Measurements from ENCODE around the gene GALNT14.

GALNT14 gene

DNA sequence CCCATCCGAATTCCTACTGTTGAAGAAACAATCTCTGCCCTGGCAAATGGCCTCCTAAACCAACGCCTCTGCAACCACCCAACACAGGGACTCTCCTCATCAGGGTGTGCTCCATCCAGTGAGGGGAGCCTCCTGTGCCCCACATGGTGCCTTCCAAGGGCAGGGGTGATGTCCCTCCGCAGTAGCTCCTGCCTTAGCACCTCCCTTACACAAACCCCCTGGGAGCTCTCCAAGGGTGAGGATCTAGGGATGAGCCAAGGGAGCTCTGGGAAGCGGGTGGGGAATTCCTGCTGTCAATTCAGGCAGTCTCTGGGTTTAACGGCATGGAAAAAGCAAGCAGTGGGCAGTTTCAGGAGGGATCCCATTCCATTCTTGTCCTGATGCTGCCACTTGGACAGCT, 3.8 kb downstream of the GALNT14 start:
- no peak for DNase-seq

- DNase-seq: no peak
Observed at GRCh38 chr2:31132786-31133185, 5.5 kb downstream of the GALNT14 start.

- no peak for DNase-seq
Observed at GRCh38 chr2:31131871-31132270, 6.4 kb downstream of the GALNT14 start.

DNA sequence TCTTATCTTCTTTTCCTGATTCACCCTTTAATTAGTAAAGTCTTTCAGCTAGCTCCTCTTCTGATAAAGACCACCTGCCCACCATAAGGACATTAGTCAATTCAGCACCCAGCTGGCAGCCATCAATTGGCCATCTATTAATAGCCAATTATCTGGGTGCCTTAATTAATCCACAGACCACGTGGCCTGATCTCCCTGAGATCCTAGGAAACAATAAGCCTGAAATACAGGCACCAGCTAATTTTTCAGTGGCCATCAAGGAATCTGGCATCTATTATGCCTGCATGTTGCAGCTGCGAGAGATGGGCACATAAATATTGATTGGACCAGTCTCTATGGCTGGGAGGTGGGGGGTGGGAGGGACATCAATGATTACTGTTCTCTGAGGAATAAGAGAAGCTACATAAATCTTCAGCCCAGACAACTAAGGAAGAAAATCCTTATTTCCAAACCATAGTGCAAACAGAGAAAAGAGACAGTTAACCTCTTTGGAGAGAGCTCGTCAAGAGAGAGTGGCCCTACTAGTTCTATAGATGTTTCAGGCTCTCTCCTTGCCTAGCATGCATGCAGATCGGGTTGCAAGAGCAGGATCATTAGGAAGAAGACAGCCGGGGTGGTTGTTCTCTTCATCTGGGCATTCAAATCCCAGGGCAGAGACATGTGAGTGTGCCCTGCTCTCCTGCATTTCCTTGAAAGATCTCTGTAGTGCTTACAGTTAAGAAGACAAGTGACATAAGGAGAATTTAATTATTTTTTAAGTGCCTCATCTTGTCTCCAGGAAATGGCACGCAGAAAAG, 8.7 kb downstream of the GALNT14 start:
- DNase-seq: no peak

DNA sequence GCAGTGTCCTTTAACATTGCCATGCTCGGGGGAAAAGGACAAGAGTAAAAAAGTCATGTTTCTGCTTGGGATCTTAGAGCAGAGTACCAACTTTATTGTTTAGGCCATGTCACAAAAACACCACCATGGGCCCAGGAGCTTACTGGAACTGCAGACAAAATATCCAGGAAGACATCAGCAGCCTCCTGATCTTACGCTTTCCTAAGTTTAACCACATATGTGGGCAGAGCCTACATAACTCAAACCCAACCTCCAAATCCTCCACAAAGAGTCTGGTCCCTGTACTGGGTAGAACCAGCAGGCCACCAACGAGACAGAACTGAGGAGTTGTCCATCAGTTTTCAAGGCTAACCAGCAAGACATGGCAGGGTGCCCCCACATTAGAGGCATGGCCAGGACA, 10.3 kb downstream of the GALNT14 start:
- no peak for DNase-seq

DNA sequence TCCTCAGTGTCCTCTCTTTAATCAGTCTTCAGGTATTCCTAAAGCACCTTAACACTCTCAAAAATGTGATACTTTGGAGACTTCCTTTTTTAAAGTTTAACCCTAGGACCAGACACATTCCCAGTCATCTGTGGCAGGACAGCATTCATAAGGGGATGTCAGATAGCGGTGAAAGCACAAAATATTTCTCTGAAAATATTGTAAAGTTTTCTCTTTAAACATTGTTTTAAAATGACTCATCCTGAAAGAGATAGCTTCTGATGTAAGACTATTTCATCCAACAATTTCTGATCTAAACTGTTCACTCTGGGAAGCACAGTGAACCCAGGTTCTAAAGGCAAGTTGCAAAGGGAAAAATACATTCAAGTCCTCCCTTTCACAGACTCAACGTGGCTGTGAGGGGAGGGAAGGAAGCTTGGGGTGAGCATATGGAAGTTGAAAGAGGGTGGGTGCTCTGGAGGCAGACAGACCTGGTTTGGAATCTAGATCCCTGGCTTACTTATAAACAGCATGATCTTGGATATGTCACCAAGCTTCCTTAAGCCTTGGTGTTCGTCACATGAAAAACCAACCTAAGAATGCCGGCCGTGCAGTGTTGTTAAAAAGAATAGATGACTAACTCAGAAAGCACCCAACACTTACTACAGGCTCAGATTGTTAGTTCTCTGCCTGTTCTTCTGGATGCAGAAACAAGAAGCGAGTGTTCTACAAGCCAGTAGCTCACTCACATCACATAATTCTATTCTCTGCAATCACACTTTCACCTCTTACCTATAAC, 12.1 kb downstream of the GALNT14 start:
- no peak for DNase-seq

- DNase-seq: no peak
Observed at GRCh38 chr2:31124904-31125303, 13.3 kb downstream of the GALNT14 start.

GRCh38 chr2:31122133-31122532, 16.1 kb downstream of the GALNT14 start:
- no peak for DNase-seq

- no peak for DNase-seq
Observed at GRCh38 chr2:31113765-31114164, 24.5 kb downstream of the GALNT14 start.

GRCh38 chr2:31112544-31112943, 25.7 kb downstream of the GALNT14 start:
- no peak for DNase-seq

DNA sequence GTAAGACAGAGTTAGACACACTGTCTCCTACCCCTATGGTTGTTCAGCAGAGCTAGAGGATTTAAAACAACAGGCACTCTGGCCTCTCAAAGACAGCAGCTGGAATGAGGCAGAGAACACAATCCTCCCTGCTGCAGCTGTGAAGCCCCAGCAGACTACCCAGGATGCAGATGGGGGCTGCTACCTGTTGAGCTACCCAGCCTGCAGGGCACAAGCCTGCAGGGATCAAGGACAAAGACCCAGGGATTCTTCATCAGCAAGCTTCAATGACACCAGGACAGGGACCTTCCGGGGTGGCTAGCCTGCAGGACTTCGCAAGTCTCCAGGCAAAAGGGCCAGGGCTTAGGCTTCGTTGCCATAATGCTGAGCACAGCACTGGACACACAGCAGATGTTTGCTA, 27.2 kb downstream of the GALNT14 start:
- DNase-seq: no peak

GRCh38 chr2:31110431-31110830, 27.8 kb downstream of the GALNT14 start:
- no peak for DNase-seq

GRCh38 chr2:31109633-31110192, 28.5 kb downstream of the GALNT14 start:
- no peak for DNase-seq

- no peak for DNase-seq
Observed at GRCh38 chr2:31108561-31109286, 29.5 kb downstream of the GALNT14 start.

- DNase-seq: no peak
Observed at GRCh38 chr2:31107591-31108300, 30.5 kb downstream of the GALNT14 start.

DNA sequence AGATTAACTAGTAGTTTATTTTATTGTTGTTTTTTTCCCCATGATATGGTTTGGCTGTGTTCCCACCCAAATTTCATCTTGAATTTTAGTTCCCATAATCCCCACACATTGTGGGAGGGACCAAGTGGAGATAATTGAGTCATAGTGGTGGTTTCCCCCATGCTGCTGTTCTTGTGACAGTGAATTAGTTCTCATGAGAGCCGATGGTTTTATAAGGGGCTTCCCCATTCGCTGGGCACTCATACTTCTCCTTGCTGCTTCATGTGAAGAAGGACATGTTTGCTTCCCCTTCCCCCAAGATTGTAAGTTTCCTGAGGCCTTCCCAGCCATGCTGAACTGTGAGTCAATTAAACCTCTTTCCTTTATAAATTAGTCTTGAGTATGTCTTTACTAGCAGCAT, 36.5 kb downstream of the GALNT14 start:
- no peak for DNase-seq

- DNase-seq: no peak
Observed at GRCh38 chr2:31097962-31098613, 40.2 kb downstream of the GALNT14 start.

- DNase-seq: no peak
Observed at GRCh38 chr2:31090188-31090587, 48.1 kb downstream of the GALNT14 start.

DNA sequence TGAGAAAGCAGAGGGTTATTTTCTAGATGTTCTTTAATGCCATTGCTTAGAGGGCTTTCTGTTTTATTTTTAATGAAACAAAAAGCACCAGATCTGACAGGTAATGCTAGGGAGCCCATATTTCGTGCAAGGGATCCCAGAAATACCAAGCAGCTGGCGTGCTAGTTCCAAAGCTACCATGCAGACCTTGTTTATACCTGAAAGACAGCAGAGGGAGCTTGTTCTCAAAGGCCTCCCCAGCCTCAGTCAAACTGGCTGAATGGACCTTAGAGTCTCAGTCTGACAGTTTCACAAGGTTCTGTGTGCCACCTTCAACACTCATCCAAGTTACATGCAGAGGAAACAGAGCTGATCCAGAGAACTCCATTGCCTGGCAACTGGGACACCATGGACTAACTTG, 48.6 kb downstream of the GALNT14 start:
- no peak for DNase-seq

DNA sequence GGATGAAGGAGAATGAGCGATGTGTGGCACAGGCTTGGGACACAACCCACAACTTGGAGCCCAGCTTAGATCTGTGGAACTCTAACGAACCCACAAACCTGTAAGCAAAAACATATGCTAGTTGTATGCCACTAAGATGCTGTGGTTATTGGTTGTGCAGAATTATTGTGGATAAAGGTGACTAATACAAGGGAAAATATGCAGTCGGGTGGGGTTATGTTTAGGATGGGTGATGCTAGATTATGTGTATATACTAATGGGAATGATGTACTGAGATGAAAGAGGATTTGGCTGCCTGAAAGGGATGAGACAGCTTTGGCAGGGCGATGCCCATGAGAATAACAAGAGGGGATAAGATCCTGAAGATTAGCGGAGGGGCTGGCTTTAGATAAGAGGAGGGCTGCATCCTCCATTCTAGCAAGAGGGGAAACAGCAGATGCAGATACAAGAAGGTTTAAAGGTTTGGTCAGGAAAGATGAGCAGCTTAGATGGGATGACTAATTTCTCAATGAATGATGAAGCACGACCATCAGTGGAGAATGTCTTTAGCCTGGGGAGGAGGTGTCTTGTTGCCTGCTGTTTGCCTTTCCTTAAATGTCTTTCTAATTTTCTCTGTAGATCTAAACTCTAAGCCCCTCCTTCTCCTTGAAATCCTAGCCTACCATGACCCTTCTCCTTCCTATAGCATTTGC, 49.6 kb downstream of the GALNT14 start:
- DNase-seq: no peak

GRCh38 chr2:31087491-31087890, 50.7 kb downstream of the GALNT14 start:
- DNase-seq: no peak

GRCh38 chr2:31086590-31086989, 51.6 kb downstream of the GALNT14 start:
- DNase-seq: no peak

Data from activated effector memory CD4-positive, alpha-beta T cell treated with anti-CD3 and anti-CD28 coated beads, Interleukin-2, amount 50 U/mL, for 16 hours (primary cell).